Endothelial cell (in vitro differentiated cells): ENCODE measurements around the gene CACNA1C. TPM values are rescaled to one million over a fixed set of nuclear protein-coding genes. Genes with fewer than 3 reads are reported as not detected.

ENCODE experiments used
- DNase-seq: peaks from one replicate; pipeline ENCODE4 v3.0.0; 2021; ENCODE audit warnings: low spot score
- H3K27ac Mint-ChIP-seq: one replicate; pipeline ENCODE4 v1.8.0; 2021; ENCODE audit warnings: mixed read lengths, inconsistent platforms; ENCODE audit not compliant: unreplicated experiment
- H3K27me3 Mint-ChIP-seq: one replicate; pipeline ENCODE4 v1.8.0; 2021; ENCODE audit warnings: mild to moderate bottlenecking, moderate library complexity, mixed read lengths, inconsistent platforms; ENCODE audit not compliant: unreplicated experiment
- H3K36me3 Mint-ChIP-seq: one replicate; pipeline ENCODE4 v1.8.0; 2021; ENCODE audit warnings: mild to moderate bottlenecking, low read depth, mixed read lengths, inconsistent platforms; ENCODE audit not compliant: unreplicated experiment
- H3K4me1 Mint-ChIP-seq: one replicate; pipeline ENCODE4 v1.8.0; 2021; ENCODE audit warnings: mild to moderate bottlenecking, mixed read lengths, inconsistent platforms; ENCODE audit not compliant: unreplicated experiment
- H3K4me3 Mint-ChIP-seq: one replicate; pipeline ENCODE4 v1.8.0; 2021; ENCODE audit warnings: mild to moderate bottlenecking, mixed read lengths, inconsistent platforms; ENCODE audit not compliant: unreplicated experiment
- H3K9me3 Mint-ChIP-seq: one replicate; pipeline ENCODE4 v1.8.0; 2021; ENCODE audit warnings: mixed read lengths, inconsistent platforms; ENCODE audit not compliant: unreplicated experiment
- total RNA-seq: library from RNA; stranded (reverse); fragmentation: NEBNext Ultra II Directional; extraction: Animal tissue kit (Norgen Biotek cat#: 25700); gene quantifications from one replicate; pipeline ENCODE4 v1.2.1, GENCODE V29; 2021; ENCODE audit not compliant: unreplicated experiment
- TF ChIP-seq, protein P1 (sequence below): fragments of 200-600 bp; sonication (generic); IDR thresholded peaks from one replicate; pipeline ENCODE4 v1.5.0; 2021; ENCODE audit warnings: antibody characterized with exemption; ENCODE audit not compliant: unreplicated experiment

The CACNA1C gene
- total RNA-seq, 1 donor from 2014 or later = 11.1 TPM

DNA sequence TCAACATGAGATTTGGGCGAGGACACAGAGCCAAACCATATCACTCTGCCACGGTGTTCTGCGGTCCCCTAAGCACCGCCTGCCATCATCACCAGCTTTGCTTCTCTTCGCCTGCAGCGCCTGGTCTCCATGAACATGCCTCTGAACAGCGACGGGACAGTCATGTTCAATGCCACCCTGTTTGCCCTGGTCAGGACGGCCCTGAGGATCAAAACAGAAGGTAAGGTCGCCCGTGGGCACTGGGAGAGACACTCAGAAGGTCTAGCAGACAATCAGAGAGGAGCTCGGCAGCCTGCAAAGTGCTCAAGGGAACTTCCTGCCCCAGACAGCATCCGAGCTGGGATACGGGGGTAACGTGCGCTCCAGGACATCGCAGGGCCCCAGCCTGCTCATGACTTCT is 616.0 kb downstream of the CACNA1C start:
- peaks cover 19% of the 10 kb centered on the region for H3K36me3 Mint-ChIP-seq
- H3K4me1 Mint-ChIP-seq = no peaks in the 10 kb centered on the region
- H3K9me3 Mint-ChIP-seq = no peaks in the 10 kb centered on the region
- no peak overlapping the region for H3K27ac Mint-ChIP-seq
- H3K4me3 Mint-ChIP-seq = no peak overlapping the region
- no peaks in the 10 kb centered on the region for H3K27me3 Mint-ChIP-seq
- DNase-seq = no peak
- TF ChIP-seq, protein P1, sequence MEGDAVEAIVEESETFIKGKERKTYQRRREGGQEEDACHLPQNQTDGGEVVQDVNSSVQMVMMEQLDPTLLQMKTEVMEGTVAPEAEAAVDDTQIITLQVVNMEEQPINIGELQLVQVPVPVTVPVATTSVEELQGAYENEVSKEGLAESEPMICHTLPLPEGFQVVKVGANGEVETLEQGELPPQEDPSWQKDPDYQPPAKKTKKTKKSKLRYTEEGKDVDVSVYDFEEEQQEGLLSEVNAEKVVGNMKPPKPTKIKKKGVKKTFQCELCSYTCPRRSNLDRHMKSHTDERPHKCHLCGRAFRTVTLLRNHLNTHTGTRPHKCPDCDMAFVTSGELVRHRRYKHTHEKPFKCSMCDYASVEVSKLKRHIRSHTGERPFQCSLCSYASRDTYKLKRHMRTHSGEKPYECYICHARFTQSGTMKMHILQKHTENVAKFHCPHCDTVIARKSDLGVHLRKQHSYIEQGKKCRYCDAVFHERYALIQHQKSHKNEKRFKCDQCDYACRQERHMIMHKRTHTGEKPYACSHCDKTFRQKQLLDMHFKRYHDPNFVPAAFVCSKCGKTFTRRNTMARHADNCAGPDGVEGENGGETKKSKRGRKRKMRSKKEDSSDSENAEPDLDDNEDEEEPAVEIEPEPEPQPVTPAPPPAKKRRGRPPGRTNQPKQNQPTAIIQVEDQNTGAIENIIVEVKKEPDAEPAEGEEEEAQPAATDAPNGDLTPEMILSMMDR = no peak

DNA sequence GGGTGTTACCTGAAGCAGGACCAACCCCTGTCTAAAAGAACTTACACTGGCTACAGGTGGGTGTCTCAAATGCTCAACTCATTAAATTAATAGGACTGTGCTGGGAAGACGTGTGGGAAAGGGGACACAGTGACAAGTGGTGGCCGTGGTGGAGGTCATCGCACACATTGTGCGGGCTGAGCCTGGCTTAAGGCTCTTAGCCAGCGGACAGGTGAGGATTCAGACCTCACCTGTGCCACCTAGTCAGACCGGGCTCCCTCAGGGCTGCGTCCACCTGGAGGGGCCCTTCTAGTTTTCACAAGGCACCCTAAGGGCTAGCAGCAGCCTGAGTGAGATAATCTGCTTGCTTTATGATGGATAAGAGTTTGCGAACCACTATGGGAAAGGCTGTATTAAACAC is 616.8 kb downstream of the CACNA1C start:
- no peaks in the 10 kb centered on the region for H3K4me1 Mint-ChIP-seq
- no peak overlapping the region for H3K27ac Mint-ChIP-seq
- TF ChIP-seq, protein P1 = no peak
- H3K27me3 Mint-ChIP-seq = no peaks in the 10 kb centered on the region
- DNase-seq = no peak
- no peak overlapping the region for H3K4me3 Mint-ChIP-seq
- H3K36me3 Mint-ChIP-seq = peaks cover 16% of the 10 kb centered on the region
- no peaks in the 10 kb centered on the region for H3K9me3 Mint-ChIP-seq

DNA sequence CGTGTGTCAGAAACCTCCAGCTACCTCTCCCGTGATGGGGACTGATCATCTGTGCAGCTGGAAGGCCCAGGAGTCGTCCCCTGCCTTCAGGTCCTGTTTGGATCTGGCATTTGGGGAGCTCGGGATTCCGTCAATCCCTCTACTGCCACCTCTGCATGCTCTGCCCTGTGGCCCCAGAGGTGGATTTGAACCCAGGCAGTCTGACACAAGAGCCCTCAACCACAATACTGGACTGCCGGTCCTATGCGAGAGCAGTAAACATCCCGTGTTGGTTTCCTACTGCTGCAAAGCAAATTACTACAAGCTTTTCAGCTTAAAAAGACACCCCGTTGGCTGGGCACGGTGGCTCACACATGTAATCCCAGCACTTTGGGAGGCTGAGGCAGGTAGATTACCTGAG is 620.1 kb downstream of the CACNA1C start:
- no peak overlapping the region for H3K4me3 Mint-ChIP-seq
- no peaks in the 10 kb centered on the region for H3K4me1 Mint-ChIP-seq
- H3K36me3 Mint-ChIP-seq = peaks cover 10% of the 10 kb centered on the region
- H3K27me3 Mint-ChIP-seq = no peaks in the 10 kb centered on the region
- no peaks in the 10 kb centered on the region for H3K9me3 Mint-ChIP-seq
- no peak for DNase-seq
- H3K27ac Mint-ChIP-seq = no peak overlapping the region
- TF ChIP-seq, protein P1 = no peak

DNA sequence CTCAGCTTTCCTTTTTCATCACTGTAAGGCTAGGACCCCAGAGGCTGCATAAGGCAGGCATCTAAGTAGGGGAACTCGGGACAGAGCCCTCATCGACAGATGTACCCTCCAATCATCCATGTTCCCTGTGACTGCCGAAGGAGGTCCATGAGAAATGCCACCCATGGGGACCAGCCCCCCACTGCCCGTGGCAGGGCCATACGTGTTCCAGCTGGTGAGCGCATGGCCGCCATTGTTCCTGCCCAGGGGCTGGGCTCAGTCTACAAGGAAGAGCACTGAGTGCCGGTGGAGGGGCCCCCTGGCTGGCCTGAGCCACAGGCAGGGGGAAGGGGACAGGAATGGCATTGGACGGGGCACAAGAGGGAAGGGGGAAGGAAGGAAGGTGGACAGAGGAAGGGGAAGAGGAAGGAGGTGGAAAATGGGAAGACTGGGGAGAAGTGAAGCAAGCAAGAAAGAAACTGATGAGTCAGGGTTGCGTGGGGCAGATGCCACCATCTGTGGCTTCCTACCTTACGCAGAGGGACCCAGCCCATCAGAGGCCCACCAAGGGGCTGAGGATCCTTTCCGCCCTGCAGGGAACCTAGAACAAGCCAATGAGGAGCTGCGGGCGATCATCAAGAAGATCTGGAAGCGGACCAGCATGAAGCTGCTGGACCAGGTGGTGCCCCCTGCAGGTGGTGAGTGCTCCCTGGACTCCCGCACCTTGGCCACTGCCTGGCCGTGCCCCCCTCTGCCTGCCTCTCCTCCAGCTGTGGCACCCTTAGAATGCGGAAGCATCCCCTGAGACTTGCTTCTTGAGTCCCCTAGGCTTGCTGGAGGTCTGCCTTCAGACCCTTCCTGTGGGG is 621.4 kb downstream of the CACNA1C start:
- H3K27ac Mint-ChIP-seq = no peak overlapping the region
- peak; percentile 38 for DNase-seq
- no peaks in the 10 kb centered on the region for H3K9me3 Mint-ChIP-seq
- TF ChIP-seq, protein P1 = peak; percentile 51
- H3K4me3 Mint-ChIP-seq = no peak overlapping the region
- no peaks in the 10 kb centered on the region for H3K4me1 Mint-ChIP-seq
- peaks cover 5% of the 10 kb centered on the region for H3K36me3 Mint-ChIP-seq
- H3K27me3 Mint-ChIP-seq = no peaks in the 10 kb centered on the region

DNA sequence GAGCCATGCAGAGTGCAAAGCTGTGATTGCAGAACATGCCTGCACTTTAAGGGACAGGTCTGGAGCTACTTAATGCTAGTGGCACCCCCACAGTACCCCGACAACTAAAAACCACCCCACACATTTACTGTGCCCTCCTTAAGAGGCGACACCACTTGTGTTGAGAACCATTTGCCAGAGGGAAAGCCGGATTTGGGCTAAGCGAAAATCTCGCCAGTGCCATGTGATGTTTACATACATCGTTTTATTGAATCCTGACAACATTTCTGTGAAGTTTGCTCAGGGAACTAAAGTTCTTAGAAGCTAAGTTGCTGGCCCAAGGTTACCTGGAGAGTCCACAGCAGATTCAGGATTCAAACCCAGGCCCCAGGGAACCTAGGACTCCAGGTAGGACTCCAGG is 623.0 kb downstream of the CACNA1C start:
- H3K27me3 Mint-ChIP-seq = peaks cover 2% of the 10 kb centered on the region

More for the DNA sequence above, 623.0 kb downstream of the CACNA1C start:
- no peak for DNase-seq
- H3K9me3 Mint-ChIP-seq = no peaks in the 10 kb centered on the region
- TF ChIP-seq, protein P1 = no peak
- H3K4me3 Mint-ChIP-seq = no peak overlapping the region
- no peaks in the 10 kb centered on the region for H3K4me1 Mint-ChIP-seq
- peaks cover 10% of the 10 kb centered on the region for H3K36me3 Mint-ChIP-seq
- no peak overlapping the region for H3K27ac Mint-ChIP-seq
